Neuronal stem cell (in vitro differentiated cells): ENCODE results near the gene PARP8.

Source experiments
- DNase-seq: peaks from one replicate; pipeline ENCODE4 v3.0.0-alpha.2; 2013; ENCODE audit warnings: low spot score
- H2AFZ ChIP-seq: one replicate; pipeline ENCODE4 v1.6.1; 2013; ENCODE audit warnings: mild to moderate bottlenecking, low read length, inconsistent platforms
- H2AK5ac ChIP-seq: 2 replicates; pipeline ENCODE4 v1.6.1; 2013; ENCODE audit warnings: low read depth, mild to moderate bottlenecking, inconsistent platforms, low read length, moderate library complexity, mixed read lengths
- H2BK120ac ChIP-seq: 2 replicates; pipeline ENCODE4 v1.6.1; 2013; ENCODE audit warnings: low read depth, mild to moderate bottlenecking, inconsistent platforms, low read length, moderate library complexity, mixed read lengths
- H2BK12ac ChIP-seq: one replicate; pipeline ENCODE4 v1.6.1; 2013; ENCODE audit warnings: low read length, inconsistent platforms
- H2BK15ac ChIP-seq: 2 replicates; pipeline ENCODE4 v1.6.1; 2013; ENCODE audit warnings: mild to moderate bottlenecking, low read length, inconsistent platforms, mixed read lengths
- H2BK5ac ChIP-seq: one replicate; pipeline ENCODE4 v1.6.1; 2013; ENCODE audit warnings: inconsistent platforms, mild to moderate bottlenecking, low read length, moderate library complexity
- H3K14ac ChIP-seq: one replicate; pipeline ENCODE4 v1.6.1; 2013; ENCODE audit warnings: low read length, inconsistent platforms
- H3K18ac ChIP-seq: 2 replicates; pipeline ENCODE4 v1.6.1; 2013; ENCODE audit warnings: low read length, inconsistent platforms
- H3K23ac ChIP-seq: 2 replicates; pipeline ENCODE4 v1.6.1; 2013; ENCODE audit warnings: low read depth, mild to moderate bottlenecking, mixed read lengths, low read length, inconsistent platforms; ENCODE audit not compliant: poor library complexity
- H3K27ac ChIP-seq: replicated peaks from 3 replicates; pipeline ENCODE4 v1.5.1; 2013; ENCODE audit warnings: low read length, inconsistent platforms
- H3K27me3 ChIP-seq, 3 experiments: 2 replicates each; pipeline ENCODE4 v1.6.1; 2013; ENCODE audit warnings: low read length in 3 of 3, mild to moderate bottlenecking in 2 of 3, inconsistent platforms in 1 of 3, low read depth in 1 of 3, mixed read lengths in 1 of 3, moderate library complexity in 1 of 3; ENCODE audit not compliant: control insufficient read depth in 3 of 3, insufficient read depth in 3 of 3
- H3K36me3 ChIP-seq, 2 donors: replicated peaks in 1 of 2; 2 replicates each; pipeline ENCODE4 v1.6.1; 2013; ENCODE audit warnings: low read length in 2 of 2; ENCODE audit not compliant: control insufficient read depth in 2 of 2, insufficient read depth in 2 of 2
- H3K4ac ChIP-seq: 2 replicates; pipeline ENCODE4 v1.6.1; 2013; ENCODE audit warnings: inconsistent platforms, mild to moderate bottlenecking, low read length, moderate library complexity
- H3K4me1 ChIP-seq, 2 donors: 1 replicate in 1 of 2; 2 replicates in 1 of 2; pipeline ENCODE4 v1.6.1; 2013; ENCODE audit warnings: low read length in 2 of 2, low read depth in 1 of 2; ENCODE audit not compliant: control insufficient read depth in 2 of 2, insufficient read depth in 1 of 2
- H3K4me2 ChIP-seq: one replicate; pipeline ENCODE4 v1.6.1; 2013; ENCODE audit warnings: mild to moderate bottlenecking, low read length, inconsistent platforms; ENCODE audit not compliant: insufficient read depth, poor library complexity, severe bottlenecking
- H3K4me3 ChIP-seq, 2 donors: 2 replicates each; pipeline ENCODE4 v1.5.1; 2013; ENCODE audit warnings: low read length in 2 of 2, mild to moderate bottlenecking in 2 of 2, inconsistent platforms in 1 of 2, moderate library complexity in 1 of 2
- H3K79me1 ChIP-seq: one replicate; pipeline ENCODE4 v1.6.1; 2013; ENCODE audit warnings: low read depth, mild to moderate bottlenecking, inconsistent platforms, low read length, moderate library complexity
- H3K9ac ChIP-seq: one replicate; pipeline ENCODE4 v1.6.1; 2013; ENCODE audit warnings: mild to moderate bottlenecking, low read depth, low read length, inconsistent platforms; ENCODE audit not compliant: poor library complexity
- H3K9me3 ChIP-seq, 2 donors: replicated peaks in 1 of 2; 2 replicates each; pipeline versions ENCODE3 to v1.6.1; 2013; ENCODE audit warnings: low read length in 2 of 2, mild to moderate bottlenecking in 2 of 2, inconsistent platforms in 1 of 2, low read depth in 1 of 2, mixed read lengths in 1 of 2, moderate library complexity in 1 of 2; ENCODE audit not compliant: control insufficient read depth in 2 of 2, insufficient read depth in 1 of 2
- H4K8ac ChIP-seq: one replicate; pipeline ENCODE4 v1.6.1; 2013; ENCODE audit warnings: low read depth, mild to moderate bottlenecking, inconsistent platforms, low read length, moderate library complexity
- H4K91ac ChIP-seq: one replicate; pipeline ENCODE4 v1.6.1; 2013; ENCODE audit warnings: low read length, low read depth, mild to moderate bottlenecking, inconsistent platforms; ENCODE audit not compliant: poor library complexity
- WGBS, 2 donors: extraction: QIAGEN DNeasy Blood & Tissue Kit; methylation state at CpG; one replicate each; pipeline ENCODE4 v1.1.7; 2013; ENCODE audit warnings: missing lambda C conversion rate in 2 of 2, mixed read lengths in 1 of 2; ENCODE audit not compliant: insufficient read length in 2 of 2, insufficient replicate concordance in 1 of 2; ENCODE audit errors: extremely low coverage in 2 of 2; 5-methylcytosine and 5-hydroxymethylcytosine counted together

PARP8 gene

GRCh38 chr5:50744776-50745175 is 78.3 kb downstream of the PARP8 start:
- no peak overlapping the region for H3K18ac ChIP-seq
- no peaks in the 10 kb centered on the region for H3K36me3 ChIP-seq
- no peak for DNase-seq
- H4K8ac ChIP-seq = no peak overlapping the region
- H3K9me3 ChIP-seq = no peaks in the 10 kb centered on the region
- no peak overlapping the region for H4K91ac ChIP-seq
- no peak overlapping the region for H3K27ac ChIP-seq
- H2BK5ac ChIP-seq = no peak overlapping the region
- no peak overlapping the region for H3K23ac ChIP-seq
- peaks cover 4% of the 10 kb centered on the region for H3K79me1 ChIP-seq
- no peak overlapping the region for H3K4ac ChIP-seq
- H2BK120ac ChIP-seq = no peak overlapping the region
- no CpG with 5 or more reads among the region's 2 CpGs for WGBS, 2 donors
- no peak overlapping the region for H3K4me2 ChIP-seq
- H3K4me1 ChIP-seq = peaks cover 0 to 3% of the 10 kb centered on the region in 2 donors
- H3K27me3 ChIP-seq = no peaks in the 10 kb centered on the region
- H2BK12ac ChIP-seq = no peak overlapping the region
- H3K4me3 ChIP-seq = no peak overlapping the region
- no peak overlapping the region for H2AK5ac ChIP-seq
- no peak overlapping the region for H2BK15ac ChIP-seq
- H3K14ac ChIP-seq = no peak overlapping the region
- no peak overlapping the region for H2AFZ ChIP-seq
- no peak overlapping the region for H3K9ac ChIP-seq

- H2BK5ac ChIP-seq = no peak overlapping the region
- peaks cover 0 to 3% of the 10 kb centered on the region in 2 donors for H3K4me1 ChIP-seq
- H2AK5ac ChIP-seq = no peak overlapping the region
- no peak overlapping the region for H4K8ac ChIP-seq
- H2AFZ ChIP-seq = no peak overlapping the region
- no peak overlapping the region for H3K4me3 ChIP-seq
- no peak overlapping the region for H3K23ac ChIP-seq
- peaks cover 4% of the 10 kb centered on the region for H3K79me1 ChIP-seq
- H3K36me3 ChIP-seq = no peaks in the 10 kb centered on the region
- H3K14ac ChIP-seq = no peak overlapping the region
- H3K27me3 ChIP-seq = no peaks in the 10 kb centered on the region
- H3K4me2 ChIP-seq = no peak overlapping the region
- DNase-seq = no peak
- WGBS, 2 donors = no CpG with 5 or more reads among the region's 3 CpGs
- H2BK12ac ChIP-seq = no peak overlapping the region
- no peaks in the 10 kb centered on the region for H3K9me3 ChIP-seq
- no peak overlapping the region for H3K4ac ChIP-seq
- H3K9ac ChIP-seq = no peak overlapping the region
- H2BK120ac ChIP-seq = no peak overlapping the region
- no peak overlapping the region for H2BK15ac ChIP-seq
- H4K91ac ChIP-seq = no peak overlapping the region
- H3K18ac ChIP-seq = no peak overlapping the region
- no peak overlapping the region for H3K27ac ChIP-seq
These were observed 78.9 kb downstream of the PARP8 start for GRCh38 chr5:50745221-50745910.

GRCh38 chr5:50749181-50749580 is 82.7 kb downstream of the PARP8 start:
- Histone ChIP-seq H3K4ac (no peak overlapping the region), H3K23ac (no peak overlapping the region), H3K4me1 (no peaks in the 10 kb centered on the region), H2BK15ac (no peak overlapping the region), H3K36me3 (no peaks in the 10 kb centered on the region), H2AFZ (no peak overlapping the region), H2AK5ac (no peak overlapping the region), H3K27ac (no peak overlapping the region), H3K9ac (no peak overlapping the region), H3K4me3 (no peak overlapping the region), H2BK120ac (no peak overlapping the region), H2BK5ac (no peak overlapping the region), H3K18ac (no peak overlapping the region), H4K91ac (no peak overlapping the region), H2BK12ac (no peak overlapping the region), H3K4me2 (no peak overlapping the region), H3K9me3 (no peaks in the 10 kb centered on the region), H4K8ac (no peak overlapping the region), H3K79me1 (peaks cover 4% of the 10 kb centered on the region), H3K27me3 (no peaks in the 10 kb centered on the region), H3K14ac (no peak overlapping the region)
- no CpG with 5 or more reads among the region's 2 CpGs for WGBS, 2 donors
- DNase-seq = no peak

- Histone ChIP-seq H3K4me3 (no peak overlapping the region), H3K14ac (no peak overlapping the region), H3K36me3 (no peaks in the 10 kb centered on the region), H3K4me2 (no peak overlapping the region), H2BK5ac (no peak overlapping the region), H3K23ac (no peak overlapping the region), H2BK15ac (no peak overlapping the region), H3K4me1 (no peaks in the 10 kb centered on the region), H3K9ac (no peak overlapping the region), H3K9me3 (no peaks in the 10 kb centered on the region), H2BK12ac (no peak overlapping the region), H4K91ac (no peak overlapping the region), H2AFZ (no peak overlapping the region), H3K79me1 (peaks cover 4% of the 10 kb centered on the region), H4K8ac (no peak overlapping the region), H2AK5ac (no peak overlapping the region), H3K18ac (no peak overlapping the region), H3K27ac (no peak overlapping the region), H3K27me3 (no peaks in the 10 kb centered on the region), H3K4ac (no peak overlapping the region), H2BK120ac (no peak overlapping the region)
- no CpG with 5 or more reads among the region's 3 CpGs for WGBS, 2 donors
- DNase-seq = no peak
These were observed 83.4 kb downstream of the PARP8 start for GRCh38 chr5:50749873-50750272.
